AG20443 (cell line): Measurements from ENCODE around the gene C15orf39.
A peak's percentile ranks its signal among the peaks of the same experiment; 100 is the strongest.
"Not testable (repeated sequence)": the region's sequence is repeated elsewhere in the genome, so short reads cannot be mapped to it uniquely, and the experiment has no call there.

Experiments
- DNase-seq: peaks from one replicate; pipeline ENCODE4 v3.0.0; 2012; ENCODE audit warnings: low spot score, mixed read lengths

The C15orf39 gene

GRCh38 chr15:75212200-75212858, 10.6 kb downstream of the C15orf39 start:
- no peak for DNase-seq

GRCh38 chr15:75213212-75213767, 11.6 kb downstream of the C15orf39 start:
- no peak for DNase-seq

- no peak for DNase-seq
Observed at GRCh38 chr15:75213768-75214221, 12.1 kb downstream of the C15orf39 start.

GRCh38 chr15:75214293-75215096, 12.8 kb downstream of the C15orf39 start:
- no peak for DNase-seq

GRCh38 chr15:75215107-75216004, 13.7 kb downstream of the C15orf39 start:
- DNase-seq: no peak

GRCh38 chr15:75217012-75217411, 15.3 kb downstream of the C15orf39 start:
- no peak for DNase-seq

GRCh38 chr15:75217574-75217973, 15.9 kb downstream of the C15orf39 start:
- DNase-seq: not testable (repeated sequence)

- DNase-seq: not testable (repeated sequence)
Observed at GRCh38 chr15:75219507-75219929, 17.8 kb downstream of the C15orf39 start.

- DNase-seq: no peak
Observed at GRCh38 chr15:75223688-75224087, 22.0 kb downstream of the C15orf39 start.

GRCh38 chr15:75224281-75224680, 22.6 kb downstream of the C15orf39 start:
- no peak for DNase-seq

- DNase-seq: not testable (repeated sequence)
Observed at GRCh38 chr15:75225102-75225836, 23.6 kb downstream of the C15orf39 start.

GRCh38 chr15:75225951-75226732, 24.5 kb downstream of the C15orf39 start:
- no peak for DNase-seq

GRCh38 chr15:75227112-75227511, 25.4 kb downstream of the C15orf39 start:
- not testable (repeated sequence) for DNase-seq

- no peak for DNase-seq
Observed at GRCh38 chr15:75227663-75228280, 26.1 kb downstream of the C15orf39 start.

- no peak for DNase-seq
Observed at GRCh38 chr15:75228787-75229186, 27.1 kb downstream of the C15orf39 start.

GRCh38 chr15:75229191-75230015, 27.7 kb downstream of the C15orf39 start:
- peak; percentile 39 for DNase-seq

- DNase-seq: no peak
Observed at GRCh38 chr15:75230016-75230343, 28.3 kb downstream of the C15orf39 start.

GRCh38 chr15:75230551-75231371, 29.1 kb downstream of the C15orf39 start:
- DNase-seq: no peak
